HepG2 (cell line): ENCODE measurements around the gene ELOVL6.

Source experiments
- FOXP1 ChIP-seq, 2 experiments: fragments of 450-650 bp in 1 of 2; IDR thresholded peaks; 2 replicates each; pipeline ENCODE4 v1.6.1; 2017 to 2018; ENCODE audit warnings: antibody characterized with exemption in 1 of 2
- HINFP ChIP-seq: sonication (generic); formaldehyde crosslinking; IDR thresholded peaks from 2 replicates; pipeline ENCODE4 v1.4.0; 2020; ENCODE audit warnings: low read depth, mild to moderate bottlenecking, missing genetic modification reagents
- IRF2 ChIP-seq: IDR thresholded peaks from 2 replicates; pipeline ENCODE4 v1.6.1; 2018; ENCODE audit warnings: missing genetic modification reagents, missing compliant biosample characterization
- POLR2A ChIP-seq, 2 experiments: IDR thresholded peaks; 2 replicates each; pipeline ENCODE4 v1.6.1; 2011; ENCODE audit warnings: low read depth in 2 of 2, low read length in 2 of 2, mild to moderate bottlenecking in 1 of 2, moderate library complexity in 1 of 2; ENCODE audit not compliant: insufficient read depth in 1 of 2
- REPIN1 ChIP-seq: sonication (generic); formaldehyde crosslinking; IDR thresholded peaks from 2 replicates; pipeline ENCODE4 v1.8.0; 2022; ENCODE audit warnings: missing genetic modification reagents, low read depth, mild to moderate bottlenecking, borderline replicate concordance
- SIX1 ChIP-seq: sonication (generic); formaldehyde crosslinking; IDR thresholded peaks from 2 replicates; pipeline ENCODE4 v1.4.0; 2020; ENCODE audit warnings: missing genetic modification reagents, borderline replicate concordance
- SUZ12 ChIP-seq: fragments of 150-350 bp; IDR thresholded peaks from 2 replicates; pipeline ENCODE4 v1.6.1; 2014; ENCODE audit warnings: low read depth, low read length
- ZKSCAN8 ChIP-seq: IDR thresholded peaks from 2 replicates; pipeline ENCODE4 v1.6.1; 2016; ENCODE audit warnings: borderline replicate concordance, missing genetic modification reagents, missing compliant biosample characterization
- ZNF777 ChIP-seq: sonication (generic); formaldehyde crosslinking; IDR thresholded peaks from 2 replicates; pipeline ENCODE4 v1.4.0; 2020; ENCODE audit warnings: missing genetic modification reagents
- TF ChIP-seq, protein P1 (sequence below): sonication (generic); formaldehyde crosslinking; IDR thresholded peaks from 2 replicates; pipeline ENCODE4 v1.4.0; 2020; ENCODE audit warnings: missing genetic modification reagents

- TF ChIP-seq HINFP (CRISPR knock-in tag) (no peak), SIX1 (CRISPR knock-in tag) (no peak), ZNF777 (no peak), POLR2A (IDR thresholded peaks at IDR 0.05; ENCODE audit: insufficient read depth in 1 of 2, low read depth in 2 of 2, low read length in 2 of 2) (no peak), ZKSCAN8 (CRISPR knock-in tag) (no peak), FOXP1 (IDR thresholded peaks at IDR 0.05) (no peak), FOXP1 (CRISPR knock-in tag; IDR thresholded peaks at IDR 0.05) (no peak), SUZ12 (no peak), REPIN1 (no peak), IRF2 (CRISPR knock-in tag) (no peak)
- TF ChIP-seq, protein P1, sequence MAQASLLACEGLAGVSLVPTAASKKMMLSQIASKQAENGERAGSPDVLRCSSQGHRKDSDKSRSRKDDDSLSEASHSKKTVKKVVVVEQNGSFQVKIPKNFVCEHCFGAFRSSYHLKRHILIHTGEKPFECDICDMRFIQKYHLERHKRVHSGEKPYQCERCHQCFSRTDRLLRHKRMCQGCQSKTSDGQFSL (CRISPR knock-in tag) = no peak
These were observed 89.0 kb downstream of the ELOVL6 start for GRCh38 chr4:110109455-110109854.
